Kidney tubule cell (primary cell): Measurements from ENCODE around the gene PHPT1.

Experiments
- DNase-seq: peaks from one replicate; pipeline ENCODE4 v3.0.0-alpha.2; 2018; ENCODE audit warnings: low spot score

The PHPT1 gene

GRCh38 chr9:136886610-136887597 is 37.7 kb downstream of the PHPT1 start:
- peak; percentile 25 for DNase-seq

GRCh38 chr9:136888454-136888853 is 39.2 kb downstream of the PHPT1 start:
- DNase-seq, result no peak

- DNase-seq, result no peak
These were observed 40.6 kb downstream of the PHPT1 start for GRCh38 chr9:136889858-136890257.

- DNase-seq, result no peak
These were observed 41.5 kb downstream of the PHPT1 start for GRCh38 chr9:136890661-136891060.

GRCh38 chr9:136896027-136896426 is 46.8 kb downstream of the PHPT1 start:
- no peak for DNase-seq

GRCh38 chr9:136898483-136899100 is 49.4 kb downstream of the PHPT1 start:
- no peak for DNase-seq

- DNase-seq, result no peak
These were observed 50.0 kb downstream of the PHPT1 start for GRCh38 chr9:136899196-136899595.

- no peak for DNase-seq
These were observed 51.3 kb downstream of the PHPT1 start for GRCh38 chr9:136900556-136900955.
